Lower leg skin (tissue), 3 donors: Measurements from ENCODE around the gene ST7.

Experiments used
- CTCF ChIP-seq, 3 donors: fragments of 450-650 bp; IDR thresholded peaks; one replicate each; pipeline ENCODE4 v1.5.1; 2016; ENCODE audit warnings: antibody characterized with exemption in 3 of 3, mild to moderate bottlenecking in 3 of 3, moderate library complexity in 2 of 3
- POLR2A ChIP-seq, 2 donors: fragments of 450-650 bp; IDR thresholded peaks; one replicate each; pipeline ENCODE4 v1.6.1; 2016 to 2017; ENCODE audit warnings: antibody characterized with exemption in 2 of 2, mild to moderate bottlenecking in 1 of 2, moderate library complexity in 1 of 2

DNA sequence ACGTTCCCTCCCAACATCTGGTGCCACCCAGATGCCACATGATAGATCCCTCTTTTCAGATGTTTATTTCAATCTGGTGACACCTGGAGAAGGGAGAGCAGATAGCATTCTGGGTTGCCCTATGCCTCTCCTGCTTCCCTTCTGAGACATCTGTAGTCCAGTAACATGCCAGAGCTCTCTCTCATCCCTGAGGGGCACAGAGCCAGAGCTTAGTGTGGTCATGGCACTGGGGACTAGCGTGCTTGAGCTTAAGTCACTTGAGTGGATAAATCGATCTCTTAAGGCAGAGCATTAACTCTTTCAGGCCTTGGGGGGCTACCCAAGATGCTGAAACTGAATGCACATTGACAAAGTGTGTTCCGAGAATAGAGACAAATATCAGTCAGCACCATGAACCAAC is 321.6 kb downstream of the ST7 start:
- TF ChIP-seq POLR2A (IDR thresholded peaks at IDR 0.05) = no peak
- no peak for TF ChIP-seq CTCF (IDR thresholded peaks at IDR 0.05)
